Suprapubic skin (tissue), 3 donors: ENCODE measurements around the gene MYO1A.

Experiments used
- CTCF ChIP-seq, 2 donors: fragments of 200-600 bp in 1 of 2; fragments of 450-650 bp in 1 of 2; sonication (generic) in 1 of 2; IDR thresholded peaks; one replicate each; pipeline ENCODE4 v1.5.1; 2016 to 2019; ENCODE audit warnings: antibody characterized with exemption in 2 of 2, mild to moderate bottlenecking in 1 of 2, moderate library complexity in 1 of 2
- POLR2A ChIP-seq, 2 donors: fragments of 450-650 bp; IDR thresholded peaks; one replicate each; pipeline ENCODE4 v1.6.1; 2017; ENCODE audit warnings: antibody characterized with exemption in 2 of 2, mild to moderate bottlenecking in 2 of 2, moderate library complexity in 2 of 2

DNA sequence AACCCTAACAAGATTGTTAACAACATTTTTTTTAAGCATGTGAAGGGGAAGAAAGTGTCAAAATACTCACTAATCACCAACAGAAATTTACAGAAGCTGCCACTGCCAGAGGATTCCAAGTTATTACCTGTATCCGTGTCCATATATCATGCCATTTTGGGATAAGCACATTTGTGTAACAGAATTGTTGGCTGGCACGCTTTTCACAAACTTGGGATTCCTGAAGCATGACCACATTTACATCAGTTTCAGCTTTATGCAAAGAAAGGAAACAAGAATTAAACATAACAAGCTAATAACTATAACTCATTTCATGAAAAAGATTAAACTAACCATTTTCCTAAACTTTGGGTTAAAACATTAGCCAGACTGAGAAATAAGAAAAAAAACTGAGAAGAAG, 22.7 kb upstream of the MYO1A start:
- no peak for TF ChIP-seq CTCF (IDR thresholded peaks at IDR 0.05)
- TF ChIP-seq POLR2A (IDR thresholded peaks at IDR 0.05) = no peak
